Activated T-helper 9 cell treated with anti-CD3 and anti-CD28 coated beads, Interleukin-2, amount 50 U/mL, for 16 hours (primary cell): ENCODE measurements around the gene KIAA1217.

Experiments
- DNase-seq: peaks from one replicate; pipeline ENCODE4 v3.0.0-alpha.2; 2020; ENCODE audit warnings: low read depth

KIAA1217 gene

GRCh38 chr10:24371396-24371795, 162.5 kb downstream of the KIAA1217 start:
- no peak for DNase-seq

- no peak for DNase-seq
These were observed 165.4 kb downstream of the KIAA1217 start for GRCh38 chr10:24374134-24374915.

GRCh38 chr10:24375510-24375909, 166.6 kb downstream of the KIAA1217 start:
- DNase-seq, result no peak

- DNase-seq, result no peak
These were observed 167.8 kb downstream of the KIAA1217 start for GRCh38 chr10:24376731-24377130.

- no peak for DNase-seq
These were observed 169.4 kb downstream of the KIAA1217 start for GRCh38 chr10:24378126-24378920.

- DNase-seq, result no peak
These were observed 172.5 kb downstream of the KIAA1217 start for GRCh38 chr10:24381235-24382010.

GRCh38 chr10:24382045-24382444, 173.1 kb downstream of the KIAA1217 start:
- DNase-seq, result no peak

GRCh38 chr10:24382596-24382978, 173.6 kb downstream of the KIAA1217 start:
- no peak for DNase-seq

GRCh38 chr10:24382979-24383663, 174.2 kb downstream of the KIAA1217 start:
- DNase-seq, result no peak

- peak; percentile 20 for DNase-seq
These were observed 174.8 kb downstream of the KIAA1217 start for GRCh38 chr10:24383681-24384106.

GRCh38 chr10:24384954-24385353, 176.0 kb downstream of the KIAA1217 start:
- no peak for DNase-seq

- no peak for DNase-seq
These were observed 176.8 kb downstream of the KIAA1217 start for GRCh38 chr10:24385776-24386175.

- no peak for DNase-seq
These were observed 181.3 kb downstream of the KIAA1217 start for GRCh38 chr10:24390146-24390700.

GRCh38 chr10:24390746-24391145, 181.8 kb downstream of the KIAA1217 start:
- no peak for DNase-seq

- DNase-seq, result no peak
These were observed 184.3 kb downstream of the KIAA1217 start for GRCh38 chr10:24393201-24393600.

GRCh38 chr10:24394461-24395190, 185.7 kb downstream of the KIAA1217 start:
- DNase-seq, result no peak

GRCh38 chr10:24396396-24396795, 187.5 kb downstream of the KIAA1217 start:
- DNase-seq, result no peak

GRCh38 chr10:24397662-24398061, 188.7 kb downstream of the KIAA1217 start:
- DNase-seq, result no peak

- DNase-seq, result no peak
These were observed 195.6 kb downstream of the KIAA1217 start for GRCh38 chr10:24404567-24404966.

- no peak for DNase-seq
These were observed 196.7 kb downstream of the KIAA1217 start for GRCh38 chr10:24405635-24406034.
